Choroid plexus epithelial cell (primary cell): ENCODE results near the gene STAC2.

ENCODE experiments used
- DNase-seq: peaks from one replicate; pipeline ENCODE4 v3.0.0-alpha.2; 2010; ENCODE audit warnings: low read depth
- H3K4me3 ChIP-seq: 2 replicates; pipeline ENCODE4 v1.5.1; 2011; ENCODE audit warnings: low read depth, mild to moderate bottlenecking, control low read depth, low read length, moderate library complexity
- TF ChIP-seq, protein P1 (sequence below): conservative IDR thresholded peaks from 2 replicates; pipeline ENCODE4 v1.5.1; 2011; ENCODE audit warnings: low read depth, mild to moderate bottlenecking, control low read depth, inconsistent platforms, low read length, moderate library complexity

STAC2 gene, protein sequence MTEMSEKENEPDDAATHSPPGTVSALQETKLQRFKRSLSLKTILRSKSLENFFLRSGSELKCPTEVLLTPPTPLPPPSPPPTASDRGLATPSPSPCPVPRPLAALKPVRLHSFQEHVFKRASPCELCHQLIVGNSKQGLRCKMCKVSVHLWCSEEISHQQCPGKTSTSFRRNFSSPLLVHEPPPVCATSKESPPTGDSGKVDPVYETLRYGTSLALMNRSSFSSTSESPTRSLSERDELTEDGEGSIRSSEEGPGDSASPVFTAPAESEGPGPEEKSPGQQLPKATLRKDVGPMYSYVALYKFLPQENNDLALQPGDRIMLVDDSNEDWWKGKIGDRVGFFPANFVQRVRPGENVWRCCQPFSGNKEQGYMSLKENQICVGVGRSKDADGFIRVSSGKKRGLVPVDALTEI

DNA sequence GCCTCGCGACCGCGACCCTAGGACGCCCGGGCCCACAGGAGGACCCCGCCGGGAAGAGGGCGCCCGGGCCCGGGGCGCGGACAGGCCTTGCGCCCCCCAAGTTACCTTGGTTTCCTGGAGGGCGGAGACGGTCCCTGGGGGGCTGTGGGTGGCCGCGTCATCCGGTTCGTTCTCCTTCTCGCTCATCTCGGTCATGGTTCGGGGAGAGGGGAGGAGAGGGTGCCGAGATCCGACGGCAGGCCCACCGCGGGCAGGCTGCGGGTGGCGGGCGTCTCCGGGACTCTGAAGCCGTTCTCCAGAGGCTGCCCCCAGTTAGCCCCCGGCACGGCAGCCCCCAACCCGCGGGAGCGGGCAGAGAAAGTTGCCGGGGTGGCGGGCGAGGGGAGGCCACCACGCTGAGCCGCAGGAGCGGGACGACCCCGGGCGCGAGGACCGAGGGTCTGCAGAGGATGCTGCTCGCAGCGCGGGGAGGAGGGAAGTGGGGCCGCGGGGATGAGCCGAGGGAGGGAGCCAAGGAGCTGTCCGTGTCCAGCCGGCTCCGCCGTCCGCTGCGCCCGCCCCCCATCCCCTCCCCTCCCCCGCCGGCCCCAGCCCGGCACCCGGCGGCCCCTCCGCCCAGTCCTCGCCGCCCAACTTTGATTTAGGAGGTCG lies at the start of gene STAC2:
TSS of gene STAC2 (minus strand) at position 638 of the 651 bp plus-strand sequence. CDS start at position 195, 443 bp downstream.
- peak within 1 kb of the TSS; percentile 33 for H3K4me3 ChIP-seq
- TF ChIP-seq, protein P1, sequence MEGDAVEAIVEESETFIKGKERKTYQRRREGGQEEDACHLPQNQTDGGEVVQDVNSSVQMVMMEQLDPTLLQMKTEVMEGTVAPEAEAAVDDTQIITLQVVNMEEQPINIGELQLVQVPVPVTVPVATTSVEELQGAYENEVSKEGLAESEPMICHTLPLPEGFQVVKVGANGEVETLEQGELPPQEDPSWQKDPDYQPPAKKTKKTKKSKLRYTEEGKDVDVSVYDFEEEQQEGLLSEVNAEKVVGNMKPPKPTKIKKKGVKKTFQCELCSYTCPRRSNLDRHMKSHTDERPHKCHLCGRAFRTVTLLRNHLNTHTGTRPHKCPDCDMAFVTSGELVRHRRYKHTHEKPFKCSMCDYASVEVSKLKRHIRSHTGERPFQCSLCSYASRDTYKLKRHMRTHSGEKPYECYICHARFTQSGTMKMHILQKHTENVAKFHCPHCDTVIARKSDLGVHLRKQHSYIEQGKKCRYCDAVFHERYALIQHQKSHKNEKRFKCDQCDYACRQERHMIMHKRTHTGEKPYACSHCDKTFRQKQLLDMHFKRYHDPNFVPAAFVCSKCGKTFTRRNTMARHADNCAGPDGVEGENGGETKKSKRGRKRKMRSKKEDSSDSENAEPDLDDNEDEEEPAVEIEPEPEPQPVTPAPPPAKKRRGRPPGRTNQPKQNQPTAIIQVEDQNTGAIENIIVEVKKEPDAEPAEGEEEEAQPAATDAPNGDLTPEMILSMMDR = no peak
- no peak for DNase-seq

DNA sequence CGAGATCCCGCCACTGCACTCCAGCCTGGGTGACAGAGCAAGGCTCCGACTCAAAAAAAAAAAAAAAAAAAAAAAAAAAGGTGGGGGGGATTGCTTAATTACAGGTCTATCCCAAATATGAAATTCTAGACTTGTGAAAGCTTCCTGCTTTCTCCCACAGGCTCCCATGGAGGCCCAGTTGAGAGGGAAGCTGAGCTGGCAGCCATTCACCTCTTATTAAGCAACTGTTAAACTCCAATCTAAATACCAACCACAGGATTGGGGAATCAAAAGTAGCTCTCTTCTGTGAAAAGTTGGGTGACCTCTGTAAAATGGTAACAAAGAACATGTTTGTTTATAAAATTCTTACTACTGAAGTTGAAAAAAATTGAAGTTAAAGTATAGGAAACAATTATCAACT lies 45.8 kb upstream of the STAC2 start:
- TF ChIP-seq, protein P1 = no peak
- DNase-seq = peak; percentile 23
- H3K4me3 ChIP-seq = no peak overlapping the region

DNA sequence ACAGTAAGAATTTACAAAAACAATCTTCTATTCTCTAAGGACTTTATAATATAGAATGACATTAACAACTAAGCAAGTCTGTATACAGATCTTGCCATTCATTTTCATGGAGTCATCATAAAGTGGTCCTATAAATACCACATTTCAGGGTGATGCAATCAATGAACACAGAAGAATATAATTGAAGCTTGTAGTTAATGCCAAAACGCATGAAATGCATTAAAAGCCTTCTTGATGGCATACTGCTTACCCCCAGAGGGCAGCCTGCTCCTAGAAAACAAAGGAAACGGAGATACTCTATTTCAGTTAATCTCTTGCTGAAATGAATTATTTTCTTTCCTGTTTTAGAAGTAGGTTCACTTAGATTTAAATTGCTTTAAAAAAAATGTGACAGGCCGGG lies 45.2 kb upstream of the STAC2 start:
- H3K4me3 ChIP-seq = no peak overlapping the region
- TF ChIP-seq, protein P1 = peak; percentile 67
- peak; percentile 73 for DNase-seq

DNA sequence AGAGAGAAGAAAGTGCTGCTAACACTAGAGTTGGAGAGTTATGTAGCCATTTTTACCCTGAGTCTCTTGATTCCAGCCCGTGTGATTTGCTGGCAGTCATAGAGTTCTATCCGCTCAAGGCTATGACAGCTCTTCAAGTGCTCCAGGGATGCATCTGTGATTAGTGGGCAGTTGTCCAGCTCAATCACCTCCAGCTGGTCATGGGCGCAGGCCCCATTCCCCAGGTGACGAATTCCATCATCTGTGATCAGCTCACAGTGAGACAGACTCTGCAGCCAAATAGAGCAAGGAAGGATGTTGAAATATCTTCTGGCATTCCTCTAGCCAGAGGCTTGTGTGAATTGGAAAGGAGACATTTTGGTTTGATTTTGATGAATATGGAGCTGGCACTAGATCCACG lies 38.4 kb upstream of the STAC2 start:
- no peak for DNase-seq
- TF ChIP-seq, protein P1 = no peak
- no peak overlapping the region for H3K4me3 ChIP-seq

DNA sequence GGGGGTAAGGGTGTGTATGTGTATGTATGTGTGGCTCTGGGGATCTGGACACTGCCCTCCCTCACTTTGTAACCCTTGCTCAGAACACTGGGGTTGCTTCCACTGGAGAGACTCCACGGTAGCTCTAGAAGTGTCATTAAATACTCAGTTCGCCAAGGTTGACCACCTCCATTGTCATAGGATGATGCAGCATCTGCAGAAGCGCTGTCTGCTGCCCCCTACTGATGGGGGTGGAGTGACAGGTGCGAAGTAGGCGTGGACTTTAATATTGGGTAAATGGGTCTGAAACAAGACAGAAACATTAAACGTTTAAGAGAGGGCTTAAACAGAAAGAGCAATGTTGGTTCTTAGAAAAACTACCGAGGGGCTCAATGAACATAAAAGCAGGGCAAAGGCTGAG lies 35.5 kb upstream of the STAC2 start:
- no peak for DNase-seq
- TF ChIP-seq, protein P1 = peak; percentile 20
- H3K4me3 ChIP-seq = no peak overlapping the region

DNA sequence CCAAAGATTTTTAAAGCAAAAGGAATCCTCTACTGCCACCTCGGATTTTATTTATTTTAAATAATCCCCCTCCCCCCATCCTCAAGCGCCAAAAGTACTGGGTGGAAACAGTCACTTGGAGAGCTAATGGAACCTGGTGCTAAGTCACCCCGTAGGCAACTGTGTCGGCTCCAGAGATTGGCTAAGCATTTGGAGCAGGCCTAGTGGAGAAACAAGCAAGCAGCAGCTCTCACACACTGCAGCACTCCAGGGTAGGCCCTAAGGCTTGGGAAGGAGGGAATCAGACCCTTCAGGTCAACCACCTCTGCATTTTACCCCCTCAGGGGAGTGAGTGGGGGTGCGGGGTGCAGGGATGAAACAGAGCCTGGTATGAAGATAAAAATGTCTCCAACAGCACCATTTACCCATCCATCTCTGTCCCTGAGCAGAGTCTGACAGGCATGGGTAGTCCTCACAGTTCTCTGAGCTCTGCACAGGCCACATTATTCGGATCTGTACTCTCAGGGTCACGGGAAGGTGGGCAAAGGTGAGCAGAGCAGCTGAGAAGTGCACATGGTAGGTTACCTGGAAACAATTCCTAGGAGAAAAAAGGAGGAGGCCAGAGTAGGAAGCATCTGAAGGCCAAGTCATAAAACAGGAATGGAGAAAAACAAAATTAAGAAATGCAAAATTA lies 27.2 kb upstream of the STAC2 start:
- TF ChIP-seq, protein P1 = no peak
- DNase-seq = no peak
- H3K4me3 ChIP-seq = no peak overlapping the region
